GM18861 (cell line): ENCODE results near the gene GALNT18.

Experiments used
- ATAC-seq: cut with Tn5 transposase; IDR thresholded peaks from one replicate; pipeline ENCODE4 v1.9.1; 2021; ENCODE audit not compliant: unreplicated experiment

The GALNT18 gene

DNA sequence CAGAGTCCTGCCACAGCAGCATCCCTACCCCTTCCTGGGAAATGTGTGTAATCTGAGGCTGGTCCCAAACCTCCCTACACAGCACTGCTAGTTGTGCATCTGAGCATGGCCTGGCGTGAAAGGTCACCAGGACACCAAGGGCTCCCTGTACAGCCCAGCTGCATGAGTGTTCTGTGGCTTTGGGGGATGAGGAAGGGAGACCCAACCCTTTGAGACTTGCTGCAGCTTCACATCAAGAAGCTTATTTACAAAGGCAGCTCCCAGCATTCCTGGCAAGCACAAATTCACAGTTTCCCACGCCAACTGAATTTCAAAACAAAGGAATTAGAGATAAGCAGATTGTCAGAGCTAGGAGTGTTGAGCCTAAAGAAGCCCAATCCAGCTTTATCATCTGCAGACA is 301.0 kb downstream of the GALNT18 start:
- ATAC-seq, result no peak

DNA sequence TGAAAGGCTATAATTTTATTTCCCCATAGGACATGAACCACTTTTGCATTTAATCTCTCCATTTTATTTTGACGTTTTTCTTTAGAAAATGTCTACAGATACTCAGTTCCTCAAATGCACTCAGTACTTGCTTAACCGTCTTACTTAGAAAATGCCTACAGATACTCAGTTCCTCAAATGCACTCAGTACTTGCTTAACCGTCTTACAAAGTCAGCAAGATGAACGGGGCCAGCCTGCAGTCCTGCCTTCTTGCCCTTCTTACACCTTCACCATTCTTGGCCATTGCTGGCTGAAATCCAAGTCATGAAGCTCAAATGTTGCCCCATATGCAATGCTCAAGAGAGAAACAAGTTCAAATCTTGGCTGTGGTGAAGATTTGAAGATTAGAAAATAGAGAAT is 302.8 kb downstream of the GALNT18 start:
- no peak for ATAC-seq

GRCh38 chr11:11318461-11318860 is 303.3 kb downstream of the GALNT18 start:
- no peak for ATAC-seq

DNA sequence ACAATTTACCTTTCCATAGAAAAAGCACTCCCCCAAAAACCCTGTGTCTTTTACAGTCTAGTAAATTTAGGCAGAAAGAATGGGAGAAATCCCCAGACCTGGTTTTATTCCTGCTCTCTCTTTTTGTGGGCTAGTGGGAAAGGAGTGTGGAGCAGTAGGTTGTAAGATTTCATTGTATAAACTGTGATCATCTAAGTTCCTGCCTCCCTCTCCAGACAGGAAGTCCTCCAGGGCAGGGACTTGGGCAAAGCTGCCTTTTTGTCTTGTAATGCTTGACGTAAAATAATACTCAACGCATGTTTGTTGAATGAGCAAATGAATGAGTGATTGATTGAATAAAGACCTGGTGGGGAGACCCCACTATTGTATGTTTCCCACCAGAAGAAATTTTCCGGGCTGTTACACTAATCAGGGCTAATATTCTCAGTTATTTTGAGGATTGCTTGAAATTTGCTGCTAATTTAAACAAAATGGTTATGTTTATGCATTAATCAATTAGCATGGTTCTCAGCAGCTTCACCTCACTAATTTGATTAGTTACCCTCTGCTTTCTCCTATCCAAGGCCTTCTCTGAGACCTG is 305.1 kb downstream of the GALNT18 start:
- ATAC-seq, result no peak

- no peak for ATAC-seq
These were observed 307.7 kb downstream of the GALNT18 start for GRCh38 chr11:11313902-11314692.

DNA sequence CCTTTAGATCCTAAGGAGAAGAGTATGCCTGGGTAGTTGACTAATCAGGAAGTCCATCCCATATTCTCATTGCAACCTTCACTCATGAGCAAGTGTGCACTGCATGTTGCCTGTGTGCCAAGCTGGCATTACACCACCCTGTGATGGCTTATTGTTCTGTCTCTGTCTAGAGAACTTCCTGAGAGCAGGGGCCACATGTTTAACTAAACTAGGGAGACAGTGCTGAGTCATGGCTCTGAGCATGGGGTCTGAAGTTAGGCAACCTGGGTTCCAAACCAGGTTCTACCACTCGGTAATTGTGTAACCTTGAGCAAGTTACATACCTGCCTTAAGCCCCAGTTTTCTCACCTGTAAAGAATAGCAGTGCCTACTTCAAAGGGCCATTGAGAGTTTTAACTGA is 308.4 kb downstream of the GALNT18 start:
- no peak for ATAC-seq

DNA sequence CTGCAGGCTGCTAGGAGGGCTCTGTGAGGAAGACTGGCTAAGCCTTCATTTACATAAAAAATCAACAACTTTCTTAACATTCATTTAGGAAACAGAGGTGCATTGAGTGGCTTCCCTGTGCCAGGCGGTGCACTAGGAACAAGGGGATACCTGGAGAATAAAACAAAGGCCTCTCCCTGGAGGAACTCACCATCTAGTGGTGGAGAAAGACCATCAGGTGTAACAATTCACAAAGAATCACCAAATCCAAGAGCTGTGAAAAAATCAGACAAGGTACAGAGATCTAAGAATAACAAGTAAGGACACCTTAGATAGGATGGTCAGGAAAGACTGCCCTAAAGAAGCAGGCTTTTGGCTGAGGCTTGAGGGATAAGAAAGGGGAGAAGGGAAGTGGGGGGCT is 309.1 kb downstream of the GALNT18 start:
- ATAC-seq, result no peak

DNA sequence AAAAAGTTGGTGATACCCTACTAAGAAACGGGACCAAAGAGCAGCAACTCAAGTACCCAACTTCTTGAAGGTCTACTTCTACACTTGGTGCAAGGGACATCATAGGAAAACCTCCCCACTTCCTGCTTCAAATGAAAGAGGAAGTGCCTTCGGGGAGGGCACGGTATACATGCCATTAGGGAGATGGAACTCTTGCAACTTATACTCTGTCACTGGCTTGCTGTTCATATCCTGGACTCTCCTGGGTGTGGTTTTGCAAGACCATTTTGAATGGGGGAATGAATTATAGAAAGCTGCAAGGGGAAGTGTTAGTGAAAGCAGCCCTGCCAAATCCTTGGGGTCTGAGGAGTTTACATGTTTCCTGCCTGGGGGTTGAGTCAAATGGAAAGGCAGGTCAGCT is 310.6 kb downstream of the GALNT18 start:
- no peak for ATAC-seq

DNA sequence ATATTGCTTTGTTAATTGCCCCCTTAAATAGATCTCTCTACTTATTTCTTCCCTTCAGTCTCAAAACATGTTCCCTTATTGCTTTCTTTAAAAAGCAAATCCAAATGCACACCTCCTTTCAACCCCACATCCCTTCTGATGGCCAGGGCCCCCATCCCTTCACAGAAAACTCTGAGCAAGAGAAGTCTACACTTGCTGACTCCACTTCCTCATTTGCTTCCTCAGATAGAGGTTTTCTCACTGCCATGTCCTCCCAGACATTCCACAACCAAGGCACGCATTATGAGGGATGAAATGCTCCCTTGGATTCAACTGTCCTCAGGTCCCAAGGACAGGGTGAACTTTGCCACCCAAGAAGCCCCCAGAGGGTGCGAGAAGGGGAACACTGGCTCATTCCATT is 311.9 kb downstream of the GALNT18 start:
- no peak for ATAC-seq

- ATAC-seq, result no peak
These were observed 313.6 kb downstream of the GALNT18 start for GRCh38 chr11:11308249-11308648.

DNA sequence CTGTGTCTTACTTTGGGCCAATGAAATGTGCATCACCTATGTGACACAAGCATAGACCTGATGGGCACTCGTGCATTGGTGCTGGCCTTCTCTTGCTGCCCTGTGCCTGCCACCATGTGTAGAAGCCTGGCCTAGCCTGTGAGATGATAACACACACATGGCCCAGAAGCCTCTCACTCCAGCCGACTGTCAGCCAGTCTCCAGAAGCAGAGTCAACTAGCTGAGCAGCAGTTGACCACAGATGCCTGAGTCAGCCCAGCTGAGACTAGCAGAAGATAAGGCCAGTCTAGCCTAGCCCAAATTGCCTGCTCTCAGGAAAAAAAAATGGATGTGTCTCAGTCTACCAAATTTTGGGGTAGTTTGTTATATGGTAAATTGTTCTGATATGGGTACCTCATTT is 314.9 kb downstream of the GALNT18 start:
- no peak for ATAC-seq

- no peak for ATAC-seq
These were observed 317.3 kb downstream of the GALNT18 start for GRCh38 chr11:11304550-11304949.

GRCh38 chr11:11302565-11302964 is 319.2 kb downstream of the GALNT18 start:
- ATAC-seq, result no peak

- ATAC-seq, result no peak
These were observed 320.6 kb downstream of the GALNT18 start for GRCh38 chr11:11301212-11301611.

DNA sequence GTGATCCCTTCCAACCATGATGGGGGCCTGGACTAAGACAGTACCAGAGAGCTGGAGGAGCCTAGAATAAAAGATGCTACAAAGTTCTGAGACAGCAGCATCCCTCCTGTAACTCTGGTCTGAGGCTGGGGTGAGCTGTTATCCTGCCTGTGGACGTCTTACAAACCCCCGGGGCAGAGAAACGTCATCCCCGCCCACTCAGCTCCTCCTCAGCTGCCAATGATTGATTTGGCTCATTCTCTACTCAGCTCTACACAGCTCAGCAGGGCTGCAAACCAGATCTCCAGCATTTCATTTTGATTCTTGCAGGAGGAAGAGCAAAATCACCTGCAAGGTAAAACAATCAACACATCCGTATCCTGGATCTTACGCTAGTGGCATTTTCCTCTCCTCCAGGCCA is 324.2 kb downstream of the GALNT18 start:
- no peak for ATAC-seq

DNA sequence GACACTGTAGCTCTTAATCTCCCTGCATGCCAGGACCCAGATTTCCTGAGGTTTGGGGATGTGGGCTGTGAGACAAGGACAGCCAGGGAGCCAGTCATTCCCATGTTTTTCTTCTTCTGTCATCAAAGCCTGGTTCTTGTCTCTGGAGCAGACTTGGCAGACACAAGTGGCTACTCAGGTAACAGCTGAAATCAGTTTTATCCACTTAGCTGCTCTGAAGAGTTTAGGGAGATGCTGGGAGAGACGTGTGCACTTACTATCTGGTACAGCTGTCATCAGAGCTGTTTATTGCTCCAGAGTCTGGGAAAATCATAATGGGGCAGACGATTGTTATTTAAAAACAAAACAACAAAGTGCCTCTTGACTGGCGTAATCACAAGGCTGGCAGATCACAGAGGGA is 325.4 kb downstream of the GALNT18 start:
- no peak for ATAC-seq

- no peak for ATAC-seq
These were observed 327.3 kb downstream of the GALNT18 start for GRCh38 chr11:11294551-11294855.

DNA sequence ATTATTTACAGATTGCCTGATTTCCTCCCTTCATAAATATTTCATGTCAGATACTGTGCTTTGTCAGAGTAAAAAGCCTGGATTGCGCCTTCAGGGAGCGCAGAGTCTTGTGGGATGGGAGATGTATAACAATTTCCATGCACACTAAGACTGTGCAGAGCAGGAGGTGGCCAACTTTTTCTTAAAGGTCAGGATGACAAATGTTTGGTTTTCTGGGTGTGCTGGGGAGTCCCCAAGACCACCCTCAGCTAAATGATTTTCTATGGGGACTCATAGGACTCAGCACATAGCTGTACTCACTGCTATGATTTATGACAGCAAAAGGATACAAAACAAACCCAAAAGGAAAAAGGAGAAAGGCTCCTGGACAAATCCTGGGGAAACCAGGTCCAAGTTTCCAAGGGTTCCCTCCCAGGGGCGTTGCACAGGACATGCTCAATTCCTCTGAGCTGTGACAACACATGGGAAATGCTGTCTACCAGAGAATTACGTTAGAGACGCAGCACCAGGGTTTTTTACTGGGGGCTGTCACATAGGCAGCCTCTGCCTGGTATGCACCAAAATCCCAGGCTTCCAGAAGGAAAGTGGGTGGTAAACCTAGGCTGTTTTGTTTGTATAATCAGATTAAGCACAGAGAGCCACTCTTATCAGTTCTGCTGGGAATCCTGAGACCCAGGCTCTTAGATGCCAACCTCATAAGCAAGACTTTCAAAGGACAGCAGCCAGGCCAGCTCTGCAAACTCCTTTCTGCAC is 327.8 kb downstream of the GALNT18 start:
- no peak for ATAC-seq

DNA sequence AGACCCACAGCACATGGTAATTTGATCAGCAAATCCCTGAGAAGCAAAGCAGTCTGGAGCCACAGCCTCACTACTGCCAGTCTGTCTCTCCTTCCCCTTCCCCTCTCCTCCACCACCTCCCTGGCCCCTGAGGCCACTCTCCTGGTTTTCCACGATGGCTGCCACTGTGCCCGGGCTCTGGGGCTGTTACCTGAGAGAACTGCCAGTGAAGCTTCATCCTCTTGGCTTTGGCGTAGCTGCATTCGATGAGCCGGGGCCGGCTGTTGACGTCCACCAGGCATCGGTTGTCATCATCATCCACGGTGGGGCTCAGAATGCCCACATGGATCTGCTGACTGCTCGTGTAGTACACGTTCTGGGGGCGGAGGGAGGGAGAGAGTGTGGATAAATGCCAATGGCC is 329.0 kb downstream of the GALNT18 start:
- no peak for ATAC-seq

DNA sequence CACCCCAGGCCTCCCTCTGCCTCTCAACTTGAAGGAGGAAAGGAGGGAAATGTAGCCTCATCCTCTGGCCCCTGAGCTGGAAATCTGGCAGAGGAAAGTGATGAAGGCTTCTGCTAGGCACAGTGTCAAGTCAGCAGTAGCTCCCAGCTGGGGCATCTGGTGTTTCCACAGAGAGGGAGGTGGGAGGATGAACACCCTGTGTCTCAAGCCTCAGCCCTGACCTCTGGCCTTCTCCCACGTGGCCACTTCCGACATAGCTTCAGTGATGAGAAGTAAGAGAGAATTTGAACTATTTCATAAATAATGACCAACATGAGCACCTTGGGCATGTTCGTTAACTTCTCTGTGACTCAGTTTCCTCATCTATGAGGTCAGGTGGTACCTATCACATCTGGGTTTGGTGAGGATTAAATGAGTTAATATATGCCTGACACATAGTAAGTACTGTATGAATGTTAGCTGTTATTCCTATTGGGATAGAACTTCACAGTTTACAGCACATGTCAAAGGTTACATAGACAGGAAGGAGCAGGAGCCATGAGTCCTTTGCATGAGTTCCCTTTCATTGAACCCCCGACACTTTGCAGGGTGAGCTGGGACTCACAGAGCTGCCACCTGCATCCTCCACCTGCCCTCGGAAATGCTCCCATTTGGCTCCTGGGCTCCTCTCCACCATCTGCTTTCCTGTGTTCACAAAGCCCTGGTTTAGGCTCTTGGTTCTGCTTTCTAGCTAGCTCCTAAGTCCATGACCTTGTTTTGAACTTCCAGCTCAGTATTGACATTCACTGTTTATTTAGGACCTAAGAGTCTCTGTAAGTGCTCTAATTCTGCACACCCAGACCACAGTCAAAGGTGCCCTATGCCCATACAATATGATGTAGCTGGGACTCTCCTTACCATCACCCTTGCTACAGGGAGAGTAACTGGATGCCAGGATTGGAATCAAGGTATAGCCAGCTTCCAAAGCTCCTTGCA is 330.5 kb downstream of the GALNT18 start:
- no peak for ATAC-seq

DNA sequence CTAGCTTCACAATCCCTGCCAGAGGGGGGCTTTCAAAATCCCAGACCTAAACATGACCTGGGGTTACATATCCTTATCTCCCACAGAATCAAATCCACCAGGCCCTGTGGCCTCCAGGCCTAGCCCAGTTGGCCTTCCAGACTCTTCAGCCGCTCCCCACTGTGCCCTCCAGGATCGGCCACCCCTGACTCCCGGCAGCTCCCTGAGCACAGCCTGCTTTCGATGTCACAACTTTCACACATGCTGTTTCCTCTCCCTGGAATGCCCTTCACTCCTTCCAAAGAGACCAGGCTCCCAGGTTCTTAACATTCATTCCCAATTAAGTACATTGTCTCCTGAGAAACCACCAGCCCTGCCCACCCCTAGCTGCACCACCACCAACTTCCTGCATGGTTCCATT is 331.5 kb downstream of the GALNT18 start:
- ATAC-seq, result no peak
